COLO668 (cell line): ENCODE data around the gene ACKR3.

ENCODE experiments used
- DNase-seq: peaks from one replicate; lab custom pipeline; 2025; ENCODE audit not compliant: unreplicated experiment; lab: John Stamatoyannopoulos, UW

Gene ACKR3

DNA sequence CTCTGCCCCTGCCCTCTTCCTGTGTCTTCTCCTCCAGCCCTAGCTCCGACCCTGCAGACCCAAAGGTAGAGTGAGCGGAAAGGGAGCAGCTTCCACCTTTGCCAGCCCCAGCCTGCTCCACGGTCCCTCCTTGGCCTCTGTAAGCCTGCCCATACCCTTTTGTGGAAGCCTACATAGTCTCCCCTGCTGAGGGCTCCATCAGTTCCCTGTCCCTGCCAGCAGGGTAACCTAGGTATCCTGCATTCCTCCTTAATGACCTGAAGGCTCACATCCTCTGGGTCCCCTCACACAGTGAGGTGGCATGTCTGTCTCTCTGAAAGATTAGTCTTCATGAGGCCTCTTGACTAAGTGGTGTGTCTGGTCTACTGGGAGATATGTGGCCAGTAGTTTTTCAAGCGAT, 20.5 kb upstream of the ACKR3 start:
- no peak for DNase-seq

DNA sequence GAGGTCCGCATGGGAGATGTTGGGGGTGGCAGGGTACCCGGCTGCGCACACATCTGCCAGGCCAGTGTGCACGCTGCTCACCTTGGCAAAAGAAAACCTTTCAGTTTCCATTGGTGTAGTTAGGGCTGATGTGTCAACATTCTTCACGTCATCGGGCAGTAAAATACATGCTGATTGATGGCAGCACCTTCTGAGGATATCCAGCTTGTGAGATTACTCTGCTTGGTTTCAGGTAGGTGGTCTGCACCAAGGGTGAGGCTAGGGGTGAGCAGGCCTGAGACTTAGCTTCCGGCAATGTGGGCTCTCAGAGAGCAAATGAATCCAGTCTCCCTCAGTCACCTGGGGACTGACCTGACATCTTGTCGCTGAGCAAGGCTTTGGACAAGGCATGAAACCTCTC, 19.3 kb upstream of the ACKR3 start:
- DNase-seq: no peak

DNA sequence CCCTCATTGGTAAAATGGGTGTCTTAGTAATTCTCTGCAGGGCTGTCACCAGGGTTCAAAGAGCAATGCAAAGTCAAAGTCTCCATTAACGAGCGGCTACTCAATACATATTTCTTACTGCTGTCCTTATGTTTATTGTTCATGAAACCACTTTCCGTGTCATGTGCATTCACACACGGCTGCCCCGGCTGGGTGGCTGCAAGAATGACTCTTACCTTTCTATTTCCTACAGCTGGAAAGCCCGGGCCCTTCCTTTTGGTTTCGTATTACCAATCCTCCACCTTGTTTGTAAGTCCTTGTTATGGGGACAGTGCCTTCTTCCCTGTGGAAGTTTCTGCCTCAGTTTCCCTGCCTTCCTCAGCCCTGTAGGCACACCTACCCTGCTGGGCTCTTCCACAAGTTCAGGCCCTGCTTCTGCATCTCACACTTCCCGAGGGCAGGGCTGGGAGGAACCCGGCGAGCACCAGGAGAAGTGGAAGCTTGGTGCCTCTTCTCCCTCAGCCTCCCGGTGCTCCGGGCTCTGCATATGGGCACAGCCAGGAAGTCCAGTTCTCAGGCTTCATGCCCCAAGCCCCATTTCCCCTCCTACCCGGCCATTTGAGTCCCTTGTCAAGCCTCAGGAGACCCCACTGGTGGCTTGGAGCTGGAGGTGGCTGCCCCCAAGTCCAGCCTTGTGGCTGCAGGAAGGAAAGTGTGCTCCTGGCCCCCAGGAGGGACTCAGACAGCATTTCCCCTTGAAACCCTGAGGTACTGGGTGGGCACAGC, 18.7 kb upstream of the ACKR3 start:
- DNase-seq: peak; percentile 36

DNA sequence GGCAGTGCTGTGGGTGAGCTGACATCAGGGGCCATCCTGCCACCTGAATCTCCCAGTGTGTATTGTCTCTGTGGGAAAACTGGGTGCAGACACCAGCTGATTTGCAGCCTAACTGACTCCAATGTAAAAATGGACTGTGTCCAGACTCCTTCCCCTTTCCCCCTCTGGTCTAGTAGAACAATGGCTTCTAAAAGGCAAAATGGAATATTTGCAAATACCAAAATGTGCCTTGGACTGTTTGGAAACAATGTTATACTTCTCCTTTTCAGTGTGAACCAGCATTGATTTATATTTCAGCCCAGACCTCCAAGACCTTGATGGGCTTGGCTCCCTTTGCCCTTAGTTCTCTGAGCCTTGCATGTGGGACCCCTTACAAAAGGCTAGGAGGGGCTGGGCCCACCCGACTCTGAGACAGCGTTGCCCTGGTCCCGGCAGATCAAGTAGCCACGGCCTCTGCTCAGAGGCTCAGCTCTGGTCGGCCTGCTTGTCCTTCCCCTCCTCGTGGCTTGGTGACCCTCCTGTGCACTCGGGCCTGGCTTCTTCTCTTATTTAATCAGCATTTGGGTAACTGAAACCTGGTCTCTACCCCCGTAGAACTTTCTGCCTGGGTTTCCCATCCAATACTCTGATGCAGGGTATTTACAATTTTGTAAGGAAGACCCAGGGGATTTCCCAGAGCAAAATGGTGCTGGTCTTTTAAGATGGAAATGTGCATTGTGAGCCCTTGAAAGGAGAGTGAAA, 18.0 kb upstream of the ACKR3 start:
- no peak for DNase-seq

DNA sequence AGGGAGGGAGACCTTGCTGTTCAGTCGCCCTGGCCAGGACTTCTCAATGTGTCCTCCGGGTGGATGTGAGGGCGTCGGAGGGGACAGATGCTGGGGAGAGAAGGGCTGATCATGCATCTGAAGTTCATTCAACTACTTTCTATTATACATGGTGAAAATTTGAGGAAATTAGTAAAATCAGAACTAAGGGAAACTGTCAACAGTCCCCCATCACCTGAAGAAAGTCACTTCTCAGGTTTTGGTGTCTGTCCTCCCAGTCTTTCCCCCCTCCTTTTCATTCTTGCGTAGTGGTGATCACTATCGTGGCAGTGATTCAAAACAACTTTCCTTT, 17.4 kb upstream of the ACKR3 start:
- DNase-seq: no peak

DNA sequence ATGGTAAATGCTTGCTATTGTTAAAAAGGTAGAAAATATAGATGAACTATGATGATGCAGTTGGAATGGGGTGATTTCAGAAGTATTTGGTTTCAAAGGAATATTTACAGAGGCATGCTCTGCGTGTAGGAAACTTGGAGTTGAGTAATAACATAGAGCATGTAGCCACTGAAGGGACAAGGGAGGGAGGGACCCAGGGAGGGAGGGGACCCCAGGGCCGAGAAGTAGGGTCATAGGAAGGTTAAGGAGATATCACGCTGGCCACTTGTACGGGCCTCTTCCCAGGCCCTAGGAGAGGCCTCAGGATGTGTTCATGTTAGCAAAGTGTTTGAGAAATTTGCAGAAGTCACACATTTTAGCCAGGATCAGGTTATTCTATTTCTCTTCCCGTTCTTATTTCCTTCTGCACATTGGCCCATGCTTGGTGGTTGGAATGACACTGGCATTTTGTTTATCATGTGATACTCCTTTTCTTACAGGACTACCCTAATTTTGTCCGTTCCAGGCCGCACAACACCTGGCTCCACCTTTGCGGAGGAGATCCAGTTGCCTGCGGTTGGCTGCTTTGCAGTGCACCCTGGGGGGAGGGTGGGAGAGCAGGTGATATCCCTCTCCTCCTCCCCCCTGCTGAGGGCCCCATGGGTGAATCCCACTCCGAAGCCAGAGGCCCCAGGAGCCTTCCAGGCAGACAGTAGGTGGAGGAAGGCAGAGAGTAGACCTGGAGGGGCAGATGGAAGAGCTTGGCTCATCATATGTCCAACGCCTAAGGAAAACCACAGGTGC, 16.9 kb upstream of the ACKR3 start:
- DNase-seq: peak; percentile 19

DNA sequence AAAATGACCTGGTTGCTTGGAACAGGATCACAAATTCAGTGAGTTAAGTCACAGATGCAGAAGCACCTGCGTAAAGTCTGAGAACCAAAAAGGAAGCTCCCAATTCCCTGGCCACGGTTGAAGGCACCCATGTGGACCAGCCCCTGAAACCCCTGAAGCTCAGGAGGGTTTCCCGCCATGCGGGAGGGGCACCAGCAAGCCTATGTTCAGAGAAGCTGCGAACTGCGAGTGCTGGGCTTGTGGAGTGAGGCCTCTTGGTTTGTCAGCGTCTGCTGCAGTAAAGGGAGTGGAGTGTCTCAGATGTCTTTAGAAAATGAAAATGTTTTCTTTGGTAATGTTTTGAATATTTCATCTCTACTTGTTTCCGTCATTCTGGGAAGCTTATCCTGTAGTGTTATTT, 16.1 kb upstream of the ACKR3 start:
- DNase-seq: no peak

DNA sequence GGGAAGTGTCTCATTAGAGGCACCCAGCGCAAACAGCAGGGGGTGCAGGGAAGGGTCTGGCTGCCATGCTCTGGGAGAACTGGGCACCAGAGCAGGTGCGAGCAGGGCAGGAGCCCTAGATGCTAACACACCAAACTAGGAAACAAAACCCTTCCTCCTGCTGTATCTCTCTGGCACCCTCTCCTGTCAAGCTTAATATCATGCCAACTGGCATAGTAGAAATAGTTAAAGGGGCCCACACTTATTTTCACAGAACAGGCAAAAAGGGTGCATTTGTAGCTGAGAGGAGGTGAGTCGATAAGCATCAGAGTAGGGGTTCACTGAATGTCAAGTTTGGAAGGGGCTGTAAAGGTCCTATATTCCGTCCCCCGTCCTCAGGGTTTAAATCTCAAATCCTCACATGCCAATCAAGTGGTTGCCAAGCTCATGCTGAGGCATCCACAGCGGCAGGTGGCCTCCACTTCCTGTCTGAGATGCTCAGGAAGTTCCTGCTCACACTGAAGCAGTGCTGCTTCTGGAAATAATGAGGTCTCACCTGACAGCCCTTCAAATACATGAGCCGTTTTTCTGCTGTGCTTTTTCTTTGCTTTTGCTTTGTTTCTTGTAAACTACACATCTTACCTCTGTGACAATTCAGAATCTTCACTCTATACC, 14.9 kb upstream of the ACKR3 start:
- no peak for DNase-seq

DNA sequence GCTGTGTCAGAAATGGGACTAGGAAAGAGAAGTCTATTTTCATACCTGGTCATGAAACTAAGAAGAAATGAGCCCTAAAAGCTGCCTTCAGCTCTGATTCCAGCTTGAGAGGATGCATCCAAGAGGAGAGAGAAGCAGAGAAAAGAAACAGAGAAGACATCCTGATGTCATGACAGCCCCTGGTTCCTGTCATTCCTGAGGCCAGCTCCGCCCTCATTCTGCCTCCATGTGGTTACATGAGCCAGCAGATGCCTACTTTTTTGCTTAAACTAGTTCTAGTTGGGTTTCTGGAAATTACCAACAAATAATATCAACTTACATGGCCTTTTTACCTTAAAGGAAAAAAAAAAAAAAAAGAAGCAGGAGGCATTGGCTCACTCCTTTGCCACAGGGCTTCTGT, 14.1 kb upstream of the ACKR3 start:
- DNase-seq: no peak

DNA sequence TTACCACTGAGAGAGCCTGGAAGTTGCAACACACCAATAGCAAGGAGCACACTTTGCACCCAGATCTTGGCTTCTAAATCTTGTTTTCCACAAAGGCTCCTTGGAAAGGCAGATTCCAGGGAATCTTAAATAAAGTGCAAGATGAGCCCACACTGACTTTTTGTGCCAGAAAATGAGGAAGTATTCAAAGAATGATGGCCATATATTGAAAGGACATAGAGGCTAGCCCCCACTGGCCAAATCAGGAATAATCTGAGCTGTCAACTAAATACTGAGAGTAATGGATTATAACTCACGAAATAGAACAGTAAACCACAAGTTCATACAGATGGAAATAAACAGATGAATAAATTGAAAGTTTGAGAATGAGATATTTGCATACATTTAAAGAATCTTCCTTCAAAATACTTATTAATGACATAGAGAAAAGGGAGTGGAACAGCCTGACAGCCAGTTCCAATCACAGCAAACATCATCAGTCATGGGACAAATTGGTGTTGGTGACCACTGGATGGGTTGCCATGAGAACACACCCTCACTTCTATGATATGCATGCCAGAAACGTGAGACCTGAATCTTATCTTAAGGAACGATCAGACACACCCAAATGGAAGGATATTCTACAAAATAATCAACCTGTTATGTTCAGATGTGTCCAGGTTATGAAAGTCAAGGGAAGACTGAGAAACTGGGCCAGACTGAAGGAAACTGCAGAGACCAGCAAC, 12.2 kb upstream of the ACKR3 start:
- DNase-seq: no peak

DNA sequence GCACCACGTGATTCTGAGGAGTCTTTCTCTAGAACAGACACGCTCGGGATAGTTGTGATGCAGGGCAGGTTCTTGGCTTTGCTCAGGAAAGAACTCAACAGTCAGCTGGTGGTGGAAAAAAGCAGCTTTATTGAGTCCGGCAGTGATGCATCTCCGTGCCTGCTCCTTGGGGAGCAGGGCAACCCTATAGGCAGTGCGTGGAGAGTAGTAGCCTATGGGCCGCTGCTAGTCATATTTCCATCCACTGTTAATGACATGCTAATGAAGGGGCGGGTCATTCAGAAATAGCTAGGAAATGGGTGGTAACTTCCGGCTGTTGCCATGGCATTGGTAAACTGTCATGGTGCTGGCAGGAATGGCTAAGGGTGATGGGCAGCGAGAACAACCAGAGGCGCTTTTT, 11.6 kb upstream of the ACKR3 start:
- no peak for DNase-seq

DNA sequence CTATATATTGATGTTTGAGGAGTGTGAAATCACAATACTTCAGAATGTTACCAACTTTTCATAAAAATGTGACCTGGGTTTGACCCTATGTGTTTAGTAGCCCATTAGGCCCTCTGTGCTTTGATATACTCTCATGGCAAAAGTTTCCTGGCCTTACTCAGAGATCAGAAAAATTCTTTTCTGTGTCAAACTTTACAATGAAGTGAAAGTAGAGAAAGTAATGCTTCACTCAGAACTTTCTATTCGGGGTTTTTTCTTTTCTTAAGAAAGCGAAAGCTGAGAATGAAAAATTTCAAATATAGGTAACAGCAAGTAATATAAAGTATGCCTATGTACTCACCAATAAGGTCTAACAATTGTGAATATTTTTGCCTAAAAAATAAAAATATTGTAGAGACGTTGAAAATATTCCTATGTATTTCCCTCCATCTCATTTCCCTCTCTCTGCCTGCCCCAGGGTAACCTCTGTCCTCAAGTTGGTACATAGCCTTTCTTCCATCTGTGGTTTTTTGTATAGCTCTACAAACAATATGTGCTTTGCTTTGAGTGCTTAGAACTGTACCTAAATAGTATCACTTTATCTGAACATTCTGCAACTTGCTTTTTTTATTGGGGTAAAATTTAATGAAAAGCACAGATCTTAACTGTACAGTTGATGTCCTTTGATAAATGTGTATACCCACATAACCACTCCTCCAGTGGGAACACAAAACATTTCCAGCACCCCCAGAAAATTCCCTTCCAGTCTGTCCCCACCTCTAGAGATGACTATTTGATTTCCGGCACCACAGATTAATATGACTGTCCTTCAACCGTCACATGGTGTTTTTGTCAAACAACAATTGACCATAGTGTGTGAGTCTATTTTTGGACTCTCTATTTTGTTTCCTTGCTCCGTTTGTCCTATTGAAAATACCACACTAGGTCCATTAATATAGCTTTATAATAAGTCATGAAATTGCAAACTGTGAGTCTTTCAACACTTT, 10.3 kb upstream of the ACKR3 start:
- DNase-seq: no peak

DNA sequence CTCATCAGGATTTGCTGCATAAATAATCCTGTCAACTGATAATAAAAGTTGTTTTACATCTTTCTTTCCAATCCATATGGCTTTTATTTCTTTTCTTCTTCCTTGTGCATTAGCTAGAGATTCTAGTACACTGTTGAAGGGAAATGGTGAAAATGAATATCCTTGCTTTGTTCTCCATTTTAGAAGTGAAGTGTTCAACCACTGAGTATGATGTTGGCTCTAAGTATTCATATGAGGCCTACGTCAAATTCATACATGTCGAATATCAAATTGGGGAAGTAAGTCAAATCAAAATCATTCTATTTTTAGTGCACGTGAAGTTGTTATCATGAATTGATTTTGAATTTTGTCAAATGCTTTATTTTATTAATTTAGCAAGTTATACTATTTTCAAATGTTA, 7.8 kb upstream of the ACKR3 start:
- DNase-seq: no peak

DNA sequence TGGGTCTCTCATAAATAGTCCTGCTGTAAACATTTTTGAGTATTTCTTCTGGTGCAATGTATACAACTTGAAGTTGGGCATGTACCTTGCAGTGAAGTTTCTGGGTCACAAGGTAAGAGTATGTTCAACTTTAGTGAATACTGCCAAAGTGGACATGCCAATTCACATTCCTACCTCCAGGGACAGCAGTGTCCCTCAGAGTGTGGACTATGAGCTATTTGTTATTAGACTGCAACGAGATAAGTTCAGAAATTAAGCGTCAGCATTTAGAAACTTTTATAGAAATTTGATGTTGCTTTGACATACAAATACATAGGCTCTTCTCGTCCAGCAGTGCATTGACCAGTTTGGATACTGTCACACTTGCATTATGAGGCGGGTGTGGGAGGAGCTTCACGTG, 7.2 kb upstream of the ACKR3 start:
- no peak for DNase-seq

DNA sequence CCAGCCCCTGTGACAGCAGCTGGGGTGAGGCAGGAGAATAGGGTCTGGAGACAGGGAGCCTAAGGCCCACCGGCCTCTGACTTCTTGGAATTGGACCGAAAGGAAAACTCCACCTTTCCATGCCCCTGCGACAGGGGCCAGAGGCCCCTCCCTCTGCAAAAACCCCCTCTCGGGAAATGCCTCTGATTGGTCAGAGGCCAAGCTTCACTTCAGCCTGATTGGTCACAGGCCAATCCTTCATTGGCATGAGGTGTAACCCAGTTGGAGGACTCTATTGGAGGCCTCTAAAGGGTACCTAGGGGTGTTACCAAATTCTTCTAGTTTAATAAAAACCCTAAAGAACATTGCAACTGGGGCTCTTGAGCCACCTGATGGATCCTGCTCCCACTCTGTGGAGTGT, 5.7 kb upstream of the ACKR3 start:
- DNase-seq: no peak

DNA sequence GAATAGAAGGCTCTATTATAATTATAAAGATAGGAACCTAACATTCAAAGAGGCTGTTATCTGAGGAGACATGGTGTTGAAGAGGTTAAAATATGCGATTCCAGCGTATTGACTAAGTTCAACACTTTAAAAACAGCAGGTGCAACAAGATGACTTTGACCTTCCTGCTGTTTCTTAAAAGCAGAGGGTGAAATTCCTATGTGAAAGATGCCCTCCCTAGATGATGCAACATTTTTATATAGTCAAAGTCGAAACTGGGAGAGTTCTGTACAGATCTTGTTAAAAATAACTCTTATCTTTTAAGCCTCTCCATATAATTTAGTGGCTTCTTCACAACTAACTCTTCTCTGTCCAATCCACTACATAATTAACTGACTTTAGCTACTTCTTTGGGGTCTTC, 4.4 kb upstream of the ACKR3 start:
- no peak for DNase-seq

DNA sequence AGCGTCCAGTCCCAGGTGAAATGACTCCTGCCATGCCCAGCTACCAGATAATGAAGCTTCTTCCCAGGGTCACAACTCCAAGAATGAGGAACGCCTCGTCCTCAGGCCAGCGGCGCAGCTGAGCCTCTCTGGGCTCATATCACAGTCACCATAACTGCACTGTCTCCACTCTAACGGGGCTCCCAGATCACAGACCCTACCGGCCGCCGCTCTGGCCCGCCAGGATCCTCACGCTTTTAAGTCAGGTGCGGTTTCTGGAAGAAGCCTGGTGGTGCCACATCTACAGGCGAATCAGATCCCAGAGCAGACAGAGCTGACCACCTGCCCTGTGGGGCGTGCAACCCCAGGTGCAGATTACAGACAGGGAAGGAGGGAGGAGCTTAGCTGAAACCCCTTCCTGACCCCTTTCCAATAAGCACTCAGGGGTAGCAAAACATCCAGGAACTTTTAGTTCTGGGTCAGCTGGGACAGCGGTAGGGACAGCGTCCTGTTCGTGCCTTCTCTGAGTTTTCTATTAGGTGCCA, 3.7 kb upstream of the ACKR3 start:
- no peak for DNase-seq

DNA sequence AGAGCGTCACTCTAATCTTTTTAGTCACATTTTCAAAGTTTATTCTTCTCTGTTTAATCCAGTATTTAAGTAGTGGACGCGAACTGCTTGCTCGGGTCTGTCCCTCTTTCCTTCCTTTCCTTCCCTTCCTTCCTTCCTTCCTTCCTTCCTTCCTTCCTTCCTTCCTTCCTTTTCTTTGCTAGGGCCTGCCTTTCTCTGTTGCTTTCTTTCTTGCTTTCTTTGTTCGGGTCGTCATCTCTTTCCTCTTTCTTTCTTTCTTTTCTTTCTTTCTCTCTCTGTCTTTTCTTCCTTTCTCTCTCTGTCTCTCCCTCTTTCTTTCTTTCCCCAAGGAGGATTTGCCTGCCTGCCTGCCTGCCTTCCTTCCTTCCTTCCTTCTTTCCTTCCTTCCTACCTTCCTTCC, 3.0 kb upstream of the ACKR3 start:
- no peak for DNase-seq

DNA sequence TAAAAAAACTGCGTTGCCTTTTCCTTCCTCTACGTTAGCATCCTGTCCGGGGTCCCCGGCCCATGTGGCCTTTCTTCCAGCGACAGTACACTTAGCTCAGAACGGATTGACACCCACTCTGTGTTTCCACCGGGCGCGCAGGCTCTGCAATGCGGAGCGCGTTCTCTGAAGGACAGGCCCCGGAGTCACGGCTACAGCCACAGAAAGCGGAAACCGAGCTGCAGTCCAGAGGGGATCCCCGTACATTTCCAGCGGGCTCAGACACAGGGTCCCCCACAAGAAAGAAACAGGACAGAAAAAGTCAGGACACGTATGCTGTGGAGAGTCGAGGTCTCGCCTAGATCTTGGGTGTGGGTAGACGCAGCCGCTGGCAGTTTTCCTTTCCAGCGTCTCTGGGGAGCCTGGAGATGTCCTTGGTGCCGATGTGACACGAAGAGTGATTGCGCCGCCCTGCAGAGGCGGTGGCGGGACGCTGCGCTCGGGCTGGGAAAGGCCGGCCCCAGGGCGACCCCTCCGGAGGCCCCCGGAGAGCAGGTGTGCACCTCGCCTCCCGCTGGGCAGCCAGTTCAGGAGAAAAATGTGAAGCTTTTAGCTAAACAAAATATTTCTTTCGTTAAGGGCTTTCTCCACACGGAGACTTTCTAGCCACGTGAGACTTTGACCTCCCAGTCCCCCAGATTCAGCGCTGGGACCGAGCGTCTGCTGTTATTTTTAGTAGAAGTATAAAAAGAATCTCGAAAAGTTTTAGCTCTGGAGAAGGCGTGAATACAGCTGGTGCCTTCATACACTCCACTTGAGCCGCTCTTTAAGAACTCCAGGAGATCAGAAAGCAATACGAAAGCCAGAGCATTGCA, 1.3 kb upstream of the ACKR3 start:
- peak; percentile 51 for DNase-seq
